Kidney (tissue), 14 donors: ENCODE results near the gene OSCP1. TPM values are rescaled to one million over a fixed set of nuclear protein-coding genes. Genes with fewer than 3 reads are reported as not detected.

Source experiments
- DNase-seq, 5 donors: peaks; one replicate each; pipeline ENCODE4 v3.0.0-alpha.2; 2013 to 2020
- FAIRE-seq: peaks from 2 replicates; lab custom pipeline; 2012; peaks lifted over from hg19 to GRCh38; lab: Jason Lieb, UNC
- H3K27ac ChIP-seq, 2 donors: one replicate each; pipeline ENCODE4 v1.7.0; 2013; ENCODE audit warnings: low read depth in 2 of 2, low read length in 2 of 2, inconsistent platforms in 1 of 2
- H3K27me3 ChIP-seq: one replicate; pipeline ENCODE4 v1.7.1; 2013; ENCODE audit warnings: low read length, inconsistent platforms; ENCODE audit not compliant: control insufficient read depth, insufficient read depth
- H3K36me3 ChIP-seq, 3 donors: one replicate each; pipeline versions ENCODE4 v1.7.0 to v1.7.1; 2013; ENCODE audit warnings: low read length in 3 of 3, control low read depth in 1 of 3, inconsistent platforms in 1 of 3; ENCODE audit not compliant: insufficient read depth in 3 of 3, control insufficient read depth in 2 of 3
- H3K4me1 ChIP-seq, 3 donors: one replicate each; pipeline versions ENCODE4 v1.7.0 to v1.7.1; 2013; ENCODE audit warnings: low read length in 3 of 3, inconsistent platforms in 1 of 3, low read depth in 1 of 3; ENCODE audit not compliant: control insufficient read depth in 2 of 3, insufficient read depth in 2 of 3
- H3K4me3 ChIP-seq, 3 donors: one replicate each; pipeline versions ENCODE4 v1.7.0 to v1.8.1; 2013; ENCODE audit warnings: low read length in 3 of 3, control low read depth in 1 of 3, inconsistent platforms in 1 of 3
- H3K9ac ChIP-seq, 3 donors: one replicate each; pipeline versions ENCODE4 v1.7.0 to v1.7.1; 2013; ENCODE audit warnings: low read length in 3 of 3, control low read depth in 1 of 3, inconsistent platforms in 1 of 3
- H3K9me3 ChIP-seq, 3 donors: one replicate each; pipeline versions ENCODE4 v1.7.0 to v1.7.1; 2013; ENCODE audit warnings: low read length in 3 of 3, control low read depth in 1 of 3, inconsistent platforms in 1 of 3; ENCODE audit not compliant: control insufficient read depth in 2 of 3, insufficient read depth in 1 of 3
- CTCF ChIP-seq: IDR thresholded peaks from 3 replicates; pipeline ENCODE4 v1.5.1; 2012; ENCODE audit warnings: mild to moderate bottlenecking, moderate library complexity, borderline replicate concordance; ENCODE audit not compliant: insufficient read depth; ENCODE audit errors: extremely low read depth
- intact Hi-C: fragments of 100-400 bp; cut with DNase I; formaldehyde crosslinking; loops from one replicate; pipeline ENCODE4 v1.11.1; 2022
- polyA plus RNA-seq: library from polyadenylated mRNA; stranded (reverse); fragments of 350-450 nt; fragmentation: Illumina TruSeq; extraction: RNeasy Lipid Tissue Mini Kit (QIAGEN cat#74804); gene quantifications from one replicate; pipeline ENCODE4 v1.2.3, GENCODE V29; 2014; ENCODE audit warnings: low read depth, low replicate concordance; ENCODE audit not compliant: insufficient read depth
- total RNA-seq: library from RNA; stranded (reverse); fragmentation: NEBNext Ultra II Directional; extraction: Animal tissue kit (Norgen Biotek cat#: 25700); gene quantifications from one replicate; pipeline ENCODE4 v1.2.1, GENCODE V29; 2021
- donor health status: control.
- donor health status: control.
- donor health status: control.
- donor health status: control.
- donor health status: control.
- donor health status: DM: yes; HTN: yes; CAD: no.
- donor health status: Normal renal cell carcinoma (clear cell type).

The OSCP1 gene
- total and polyA plus RNA-seq, 2 donors from 2014 or later = 22.0 to 27.8 TPM

GRCh38 chr1:36425791-36426190 lies 24.5 kb downstream of the OSCP1 start:
- no peaks in the 10 kb centered on the region for H3K27me3 ChIP-seq
- peaks cover 2 to 10% (median 8%) of the 10 kb centered on the region in 3 donors for H3K36me3 ChIP-seq
- no peak overlapping the region for H3K27ac ChIP-seq
- DNase-seq = no peak
- H3K9me3 ChIP-seq = no peaks in the 10 kb centered on the region
- no peak overlapping the region for H3K9ac ChIP-seq
- TF ChIP-seq CTCF = no peak
- H3K4me3 ChIP-seq = no peak overlapping the region
- no peak for FAIRE-seq
- intact Hi-C loops = no loop called here
- H3K4me1 ChIP-seq = no peaks in the 10 kb centered on the region

GRCh38 chr1:36421649-36422048 lies 28.6 kb downstream of the OSCP1 start:
- H3K36me3 ChIP-seq = peaks cover 0 to 10% (median 10%) of the 10 kb centered on the region in 3 donors
- H3K27ac ChIP-seq = no peak overlapping the region
- no peak for TF ChIP-seq CTCF
- no peaks in the 10 kb centered on the region for H3K4me1 ChIP-seq
- no peak overlapping the region for H3K4me3 ChIP-seq
- FAIRE-seq (no peak), DNase-seq (no peak)
- H3K9me3 ChIP-seq = no peaks in the 10 kb centered on the region
- intact Hi-C loops = loop anchor here (5.0 kb wide), 1 partner anchor 79 kb away; no protein-coding TSS in a partner anchor
- H3K27me3 ChIP-seq = no peaks in the 10 kb centered on the region
- H3K9ac ChIP-seq = no peak overlapping the region

- no peaks in the 10 kb centered on the region for H3K9me3 ChIP-seq
- H3K4me1 ChIP-seq = no peaks in the 10 kb centered on the region
- no peak overlapping the region for H3K27ac ChIP-seq
- peaks cover 0 to 10% (median 10%) of the 10 kb centered on the region in 3 donors for H3K36me3 ChIP-seq
- DNase-seq (peak; percentile 88 to 92 (median 90)), FAIRE-seq (no peak)
- H3K4me3 ChIP-seq = no peak overlapping the region
- H3K27me3 ChIP-seq = no peaks in the 10 kb centered on the region
- intact Hi-C loops = loop anchor here (5.0 kb wide), 1 partner anchor 79 kb away; no protein-coding TSS in a partner anchor
- TF ChIP-seq CTCF = peak; percentile 92
- H3K9ac ChIP-seq = no peak overlapping the region
These were observed 29.4 kb downstream of the OSCP1 start for GRCh38 chr1:36420836-36421317.
